Glomerular visceral epithelial cell (primary cell): ENCODE measurements around the gene SPSB4.

Source experiments
- DNase-seq: peaks from one replicate; pipeline ENCODE4 v3.0.0-alpha.2; 2016; ENCODE audit errors: extremely low spot score

SPSB4 gene

GRCh38 chr3:141055136-141055535, 4.0 kb downstream of the SPSB4 start:
- no peak for DNase-seq

GRCh38 chr3:141055536-141056445, 4.6 kb downstream of the SPSB4 start:
- no peak for DNase-seq

GRCh38 chr3:141056751-141057171, 5.6 kb downstream of the SPSB4 start:
- DNase-seq: no peak

- no peak for DNase-seq
These were observed 6.3 kb downstream of the SPSB4 start for GRCh38 chr3:141057436-141057835.

- no peak for DNase-seq
These were observed 7.0 kb downstream of the SPSB4 start for GRCh38 chr3:141057946-141058800.

GRCh38 chr3:141058996-141059395, 7.8 kb downstream of the SPSB4 start:
- no peak for DNase-seq

- DNase-seq: no peak
These were observed 8.7 kb downstream of the SPSB4 start for GRCh38 chr3:141059816-141060215.

GRCh38 chr3:141060327-141060726, 9.2 kb downstream of the SPSB4 start:
- no peak for DNase-seq

GRCh38 chr3:141063831-141064230, 12.7 kb downstream of the SPSB4 start:
- DNase-seq: no peak

GRCh38 chr3:141064255-141064926, 13.2 kb downstream of the SPSB4 start:
- no peak for DNase-seq

- no peak for DNase-seq
These were observed 14.1 kb downstream of the SPSB4 start for GRCh38 chr3:141065258-141065657.

GRCh38 chr3:141065841-141066805, 15.0 kb downstream of the SPSB4 start:
- no peak for DNase-seq

GRCh38 chr3:141067206-141067974, 16.2 kb downstream of the SPSB4 start:
- DNase-seq: no peak

GRCh38 chr3:141070229-141070628, 19.1 kb downstream of the SPSB4 start:
- no peak for DNase-seq

GRCh38 chr3:141070727-141071357, 19.7 kb downstream of the SPSB4 start:
- no peak for DNase-seq

- no peak for DNase-seq
These were observed 20.6 kb downstream of the SPSB4 start for GRCh38 chr3:141071681-141072260.

GRCh38 chr3:141072950-141073349, 21.8 kb downstream of the SPSB4 start:
- no peak for DNase-seq

- DNase-seq: no peak
These were observed 22.4 kb downstream of the SPSB4 start for GRCh38 chr3:141073580-141073979.

- no peak for DNase-seq
These were observed 23.4 kb downstream of the SPSB4 start for GRCh38 chr3:141074529-141074928.
